PC-9 (cell line): ENCODE measurements around the gene KCNJ10. TPM values are rescaled to one million over a fixed set of nuclear protein-coding genes. Genes with fewer than 3 reads are reported as not detected.

Experiments
- BruUV-seq: library from RNA; stranded (reverse); fragments of 400-500 nt; replicated peaks from 2 replicates; lab custom pipeline; 2021; lab: Mats Ljungman, UMichigan
- CTCF ChIA-PET: fragments of 300-600 bp; sonication (Branson Sonifier 250); formaldehyde crosslinking; loops from one replicate; lab custom pipeline; 2022; ENCODE audit warnings: antibody characterized with exemption; lab: Charles Lee
- POLR2A ChIA-PET: fragments of 300-600 bp; sonication (Branson Sonifier 250); formaldehyde crosslinking; loops from one replicate; lab custom pipeline; 2022; ENCODE audit warnings: antibody characterized with exemption; ENCODE audit not compliant: unreplicated experiment; lab: Charles Lee
- DNase-seq, 2 experiments: peaks; one replicate each; pipeline versions ENCODE4 v3.0.0 to v3.0.0-alpha.2; 2015 to 2022; ENCODE audit warnings: mixed read lengths in 1 of 2
- H2AFZ ChIP-seq: fragments of 200-600 bp; sonication (generic); 2 replicates; pipeline ENCODE4 v1.8.1; 2017; ENCODE audit warnings: antibody characterized with exemption
- H3F3A ChIP-seq: fragments of 200-600 bp; sonication (generic); 2 replicates; pipeline ENCODE4 v1.8.1; 2017; ENCODE audit warnings: antibody characterized with exemption, mild to moderate bottlenecking, low read depth; ENCODE audit not compliant: insufficient read depth
- H3K27ac ChIP-seq: fragments of 200-600 bp; sonication (generic); 2 replicates; pipeline ENCODE4 v1.6.1; 2016; ENCODE audit warnings: mixed run types
- H3K27me3 ChIP-seq: fragments of 200-600 bp; sonication (generic); 2 replicates; pipeline ENCODE4 v1.6.1; 2016; ENCODE audit warnings: low read depth, mixed run types; ENCODE audit not compliant: insufficient read depth
- H3K36me3 ChIP-seq: fragments of 200-600 bp; sonication (generic); 2 replicates; pipeline ENCODE4 v1.6.1; 2016; ENCODE audit warnings: low read depth, mixed run types
- H3K4me1 ChIP-seq: fragments of 200-600 bp; sonication (generic); replicated peaks from 2 replicates; pipeline ENCODE4 v1.6.1; 2016; ENCODE audit warnings: mixed run types; ENCODE audit not compliant: insufficient read depth
- H3K4me2 ChIP-seq: fragments of 200-600 bp; sonication (generic); 2 replicates; pipeline ENCODE4 v1.6.1; 2017; ENCODE audit warnings: mixed run types
- H3K4me3 ChIP-seq: fragments of 200-600 bp; sonication (generic); 2 replicates; pipeline ENCODE4 v1.6.1; 2016; ENCODE audit warnings: mixed run types
- H3K79me2 ChIP-seq: fragments of 200-600 bp; sonication (generic); 2 replicates; pipeline ENCODE4 v1.6.1; 2017; ENCODE audit warnings: low read depth, mixed run types
- H3K9me2 ChIP-seq: fragments of 200-600 bp; sonication (generic); 2 replicates; pipeline ENCODE4 v1.8.1; 2017; ENCODE audit warnings: mild to moderate bottlenecking; ENCODE audit not compliant: insufficient read depth
- H3K9me3 ChIP-seq: fragments of 200-600 bp; sonication (generic); 2 replicates; pipeline ENCODE4 v1.8.1; 2016; ENCODE audit warnings: low read depth; ENCODE audit not compliant: insufficient read depth
- H4K20me1 ChIP-seq: fragments of 200-600 bp; sonication (generic); 2 replicates; pipeline ENCODE4 v1.8.1; 2017; ENCODE audit not compliant: insufficient read depth
- EZH2 ChIP-seq: fragments of 200-600 bp; sonication (generic); IDR thresholded peaks from 2 replicates; pipeline ENCODE4 v1.8.0; 2017; ENCODE audit warnings: antibody characterized with exemption, low read depth
- intact Hi-C: fragments of 100-400 bp; cut with micrococcal nuclease; formaldehyde crosslinking; loops from one replicate; pipeline ENCODE4 v1.10.0; 2022; ENCODE audit not compliant: unreplicated experiment
- total RNA-seq: library from RNA; stranded (reverse); gene quantifications from 2 replicates; pipeline ENCODE4 v1.2.3, GENCODE V29; 2021
- TF ChIP-seq, protein P1 (sequence below): fragments of 200-600 bp; sonication (generic); conservative IDR thresholded peaks from 2 replicates; pipeline ENCODE4 v1.6.1; 2017; ENCODE audit warnings: mixed run types, antibody characterized with exemption, mild to moderate bottlenecking, moderate library complexity

Gene KCNJ10
- total RNA-seq, 1 experiment from 2014 or later, result not detected

DNA sequence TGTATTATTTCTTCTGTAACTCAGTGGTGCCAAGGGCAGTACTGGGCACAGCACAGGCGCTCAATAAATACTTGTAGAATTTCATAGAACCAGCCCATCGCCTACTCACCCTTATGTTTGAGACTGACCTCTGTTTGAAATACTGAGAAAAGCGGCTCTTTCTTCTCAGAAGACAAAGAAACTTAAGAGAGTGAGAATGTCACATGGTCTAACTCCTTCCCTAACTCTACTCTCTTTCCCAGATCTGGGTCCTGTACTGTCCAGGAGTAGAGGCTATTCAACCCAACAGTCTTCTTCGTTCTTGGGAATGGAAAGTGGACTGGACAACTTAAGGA lies 24.3 kb upstream of the KCNJ10 start:
- intact Hi-C loops, result loop anchor here (10.0 kb wide), 1 partner anchor 189 kb away; the partner anchor contains the start of gene CFAP45
- Histone ChIP-seq H3K4me1 (peaks cover 23% of the 10 kb centered on the region), H3F3A (peaks cover 2% of the 10 kb centered on the region; the same call in 1 of the 2 replicates), H3K27ac (no peak overlapping the region), H3K9me2 (no peaks in the 10 kb centered on the region), H2AFZ (no peak overlapping the region), H3K4me3 (no peak overlapping the region), H3K79me2 (no peaks in the 10 kb centered on the region; the same call in 1 of the 2 replicates), H3K9me3 (no peaks in the 10 kb centered on the region), H3K4me2 (no peak overlapping the region), H3K36me3 (no peaks in the 10 kb centered on the region), H3K27me3 (no peaks in the 10 kb centered on the region), H4K20me1 (no peaks in the 10 kb centered on the region)
- TF ChIP-seq, protein P1, sequence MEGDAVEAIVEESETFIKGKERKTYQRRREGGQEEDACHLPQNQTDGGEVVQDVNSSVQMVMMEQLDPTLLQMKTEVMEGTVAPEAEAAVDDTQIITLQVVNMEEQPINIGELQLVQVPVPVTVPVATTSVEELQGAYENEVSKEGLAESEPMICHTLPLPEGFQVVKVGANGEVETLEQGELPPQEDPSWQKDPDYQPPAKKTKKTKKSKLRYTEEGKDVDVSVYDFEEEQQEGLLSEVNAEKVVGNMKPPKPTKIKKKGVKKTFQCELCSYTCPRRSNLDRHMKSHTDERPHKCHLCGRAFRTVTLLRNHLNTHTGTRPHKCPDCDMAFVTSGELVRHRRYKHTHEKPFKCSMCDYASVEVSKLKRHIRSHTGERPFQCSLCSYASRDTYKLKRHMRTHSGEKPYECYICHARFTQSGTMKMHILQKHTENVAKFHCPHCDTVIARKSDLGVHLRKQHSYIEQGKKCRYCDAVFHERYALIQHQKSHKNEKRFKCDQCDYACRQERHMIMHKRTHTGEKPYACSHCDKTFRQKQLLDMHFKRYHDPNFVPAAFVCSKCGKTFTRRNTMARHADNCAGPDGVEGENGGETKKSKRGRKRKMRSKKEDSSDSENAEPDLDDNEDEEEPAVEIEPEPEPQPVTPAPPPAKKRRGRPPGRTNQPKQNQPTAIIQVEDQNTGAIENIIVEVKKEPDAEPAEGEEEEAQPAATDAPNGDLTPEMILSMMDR, result no peak
- no peak for TF ChIP-seq EZH2
- no peak for DNase-seq
- CTCF ChIA-PET, result no interaction called here
- POLR2A ChIA-PET, result no interaction called here
- no TSS peak for BruUV-seq

DNA sequence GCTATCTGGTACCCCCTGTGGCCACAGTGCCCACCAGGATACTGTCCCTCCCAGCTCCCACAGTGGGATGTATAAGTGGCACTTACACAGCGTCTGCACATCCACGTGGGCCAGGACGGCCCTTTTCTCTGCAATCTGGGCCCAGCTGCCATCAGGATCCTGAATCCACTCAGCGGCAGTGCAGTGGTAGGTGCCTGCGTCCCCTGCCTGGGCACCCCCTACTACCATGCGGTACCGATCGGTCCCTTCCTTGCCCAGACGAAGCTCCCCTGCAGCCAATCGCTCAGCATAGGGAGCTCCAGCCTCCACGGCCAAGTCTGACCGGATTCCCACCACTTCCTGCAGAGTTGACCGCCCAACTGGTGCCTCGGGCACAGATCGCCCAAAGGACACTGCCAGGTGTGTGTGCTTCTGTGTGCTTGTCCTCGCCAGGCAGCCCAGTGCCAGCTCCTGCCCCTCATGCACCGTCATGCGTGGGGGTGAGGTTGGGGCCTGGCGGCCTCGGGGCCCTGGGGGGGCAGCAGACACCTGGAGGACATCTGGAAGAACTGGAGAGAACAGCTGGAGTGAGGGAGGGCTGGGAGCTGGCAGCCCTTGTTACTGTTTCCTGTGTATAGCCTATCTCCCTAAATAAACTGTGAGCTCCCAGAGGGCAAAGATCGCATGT lies 23.8 kb upstream of the KCNJ10 start:
- no TSS peak for BruUV-seq
- Histone ChIP-seq H3K27me3 (no peaks in the 10 kb centered on the region), H3K4me3 (no peak overlapping the region), H3K4me1 (peaks cover 20% of the 10 kb centered on the region), H4K20me1 (no peaks in the 10 kb centered on the region), H3K9me2 (no peaks in the 10 kb centered on the region), H3K4me2 (no peak overlapping the region), H3K27ac (no peak overlapping the region), H3K36me3 (no peaks in the 10 kb centered on the region), H3F3A (no peaks in the 10 kb centered on the region), H3K79me2 (no peaks in the 10 kb centered on the region; the same call in 1 of the 2 replicates), H2AFZ (no peak overlapping the region), H3K9me3 (no peaks in the 10 kb centered on the region)
- ChIA-PET POLR2A (no interaction called here), CTCF (no interaction called here)
- no peak for DNase-seq
- intact Hi-C loops, result loop anchor here (10.0 kb wide), 1 partner anchor 189 kb away; the partner anchor contains the start of gene CFAP45
- TF ChIP-seq, protein P1, result no peak
- TF ChIP-seq EZH2, result no peak

DNA sequence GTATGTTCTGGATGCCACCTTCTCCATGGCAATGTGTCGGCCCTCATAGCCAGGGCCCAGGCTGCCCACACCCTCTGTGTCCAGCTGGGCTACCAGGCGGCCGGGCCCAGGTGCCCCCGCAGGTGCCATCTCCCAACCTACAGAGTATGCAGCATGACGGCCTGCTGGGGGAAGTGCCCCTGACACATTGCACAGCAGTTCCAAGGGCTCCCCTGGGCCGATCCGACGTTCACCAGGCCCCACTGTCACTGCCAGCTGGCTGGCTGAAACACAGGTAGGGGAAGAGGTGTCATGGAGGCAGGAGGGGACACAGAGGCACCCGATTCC lies 23.1 kb upstream of the KCNJ10 start:
- no peaks in the 10 kb centered on the region for H4K20me1 ChIP-seq
- H3K79me2 ChIP-seq, result no peaks in the 10 kb centered on the region; the same call in 1 of the 2 replicates
- no peak overlapping the region for H2AFZ ChIP-seq
- TF ChIP-seq, protein P1, result no peak
- no peak for TF ChIP-seq EZH2
- H3K9me2 ChIP-seq, result no peaks in the 10 kb centered on the region
- no peaks in the 10 kb centered on the region for H3K27me3 ChIP-seq
- intact Hi-C loops, result loop anchor here (10.0 kb wide), 1 partner anchor 188 kb away; the partner anchor contains the start of gene CFAP45
- no TSS peak for BruUV-seq
- no peak for DNase-seq
- no peak overlapping the region for H3K4me3 ChIP-seq
- ChIA-PET POLR2A (no interaction called here), CTCF (no interaction called here)
- no peaks in the 10 kb centered on the region for H3K9me3 ChIP-seq
- H3F3A ChIP-seq, result no peaks in the 10 kb centered on the region
- H3K36me3 ChIP-seq, result no peaks in the 10 kb centered on the region
- H3K27ac ChIP-seq, result no peak overlapping the region
- peaks cover 20% of the 10 kb centered on the region for H3K4me1 ChIP-seq
- no peak overlapping the region for H3K4me2 ChIP-seq
